ENCODE measurements around the gene RAB33B.

RAB33B gene

DNA sequence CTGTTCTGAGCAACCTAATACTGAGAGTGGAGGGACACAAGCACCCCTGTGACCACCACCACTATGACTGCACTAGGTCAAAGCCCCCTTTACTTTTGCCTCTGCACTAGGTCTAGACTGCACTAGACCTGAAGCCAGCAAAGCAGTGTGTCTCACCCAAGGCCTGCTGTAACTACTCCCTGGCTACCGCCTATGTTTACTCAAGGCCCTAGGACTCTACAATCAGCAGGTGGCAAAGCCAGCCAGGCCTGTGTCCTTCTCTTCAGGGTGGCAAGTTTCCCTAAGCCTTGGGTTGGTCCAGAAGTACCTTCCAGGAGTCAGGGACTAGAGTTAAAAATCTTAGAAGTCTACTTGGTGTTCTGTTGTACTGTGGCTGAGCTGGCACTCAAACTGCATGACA is 15.9 kb downstream of the RAB33B start:
- Histone ChIP-seq H3K4me3 (replicated peaks; ENCODE audit: low read depth, low read length) (no peak overlapping the region), H3K27me3 (replicated peaks; ENCODE audit: control insufficient read depth, insufficient read depth, low read length) (no peaks in the 10 kb centered on the region), H3K36me3 (ENCODE audit: control insufficient read depth, insufficient read depth, low read length) (no peaks in the 10 kb centered on the region; the same call in 1 of the 2 replicates)
- TF ChIP-seq, protein P1, sequence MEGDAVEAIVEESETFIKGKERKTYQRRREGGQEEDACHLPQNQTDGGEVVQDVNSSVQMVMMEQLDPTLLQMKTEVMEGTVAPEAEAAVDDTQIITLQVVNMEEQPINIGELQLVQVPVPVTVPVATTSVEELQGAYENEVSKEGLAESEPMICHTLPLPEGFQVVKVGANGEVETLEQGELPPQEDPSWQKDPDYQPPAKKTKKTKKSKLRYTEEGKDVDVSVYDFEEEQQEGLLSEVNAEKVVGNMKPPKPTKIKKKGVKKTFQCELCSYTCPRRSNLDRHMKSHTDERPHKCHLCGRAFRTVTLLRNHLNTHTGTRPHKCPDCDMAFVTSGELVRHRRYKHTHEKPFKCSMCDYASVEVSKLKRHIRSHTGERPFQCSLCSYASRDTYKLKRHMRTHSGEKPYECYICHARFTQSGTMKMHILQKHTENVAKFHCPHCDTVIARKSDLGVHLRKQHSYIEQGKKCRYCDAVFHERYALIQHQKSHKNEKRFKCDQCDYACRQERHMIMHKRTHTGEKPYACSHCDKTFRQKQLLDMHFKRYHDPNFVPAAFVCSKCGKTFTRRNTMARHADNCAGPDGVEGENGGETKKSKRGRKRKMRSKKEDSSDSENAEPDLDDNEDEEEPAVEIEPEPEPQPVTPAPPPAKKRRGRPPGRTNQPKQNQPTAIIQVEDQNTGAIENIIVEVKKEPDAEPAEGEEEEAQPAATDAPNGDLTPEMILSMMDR (IDR thresholded peaks at IDR 0.05; ENCODE audit: insufficient read depth, low read length, poor library complexity, severe bottlenecking), result no peak
- no peak for DNase-seq (ENCODE audit: extremely low read depth, insufficient read length)

DNA sequence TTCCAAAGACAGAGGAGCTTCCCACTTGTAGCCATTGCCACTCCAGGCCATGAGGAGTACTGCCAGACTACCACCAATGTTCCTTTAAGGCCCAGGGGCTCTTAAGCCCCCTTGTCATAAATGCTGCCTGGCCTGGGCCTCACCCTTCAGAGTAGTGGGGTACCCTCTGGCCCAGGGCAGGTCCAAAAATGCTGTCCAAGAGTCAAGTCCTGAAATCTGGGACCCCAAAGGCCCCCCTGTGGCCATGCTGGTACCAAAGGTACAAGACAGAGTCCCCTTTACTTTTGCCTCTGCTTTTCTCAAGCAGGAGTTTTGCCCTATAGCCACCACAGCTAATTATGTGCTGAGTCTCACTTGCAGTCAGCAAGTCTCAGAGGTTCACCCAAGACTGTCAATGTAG is 16.4 kb downstream of the RAB33B start:
- no peak for DNase-seq (ENCODE audit: extremely low read depth, insufficient read length)
- TF ChIP-seq, protein P1 (IDR thresholded peaks at IDR 0.05; ENCODE audit: insufficient read depth, low read length, poor library complexity, severe bottlenecking), result no peak
- Histone ChIP-seq H3K4me3 (replicated peaks; ENCODE audit: low read depth, low read length) (no peak overlapping the region), H3K27me3 (replicated peaks; ENCODE audit: control insufficient read depth, insufficient read depth, low read length) (no peaks in the 10 kb centered on the region), H3K36me3 (ENCODE audit: control insufficient read depth, insufficient read depth, low read length) (no peaks in the 10 kb centered on the region; the same call in 1 of the 2 replicates)

- Histone ChIP-seq H3K27me3 (replicated peaks; ENCODE audit: control insufficient read depth, insufficient read depth, low read length) (no peaks in the 10 kb centered on the region), H3K4me3 (replicated peaks; ENCODE audit: low read depth, low read length) (no peak overlapping the region), H3K36me3 (ENCODE audit: control insufficient read depth, insufficient read depth, low read length) (no peaks in the 10 kb centered on the region; the same call in 1 of the 2 replicates)
- DNase-seq (ENCODE audit: extremely low read depth, insufficient read length), result no peak
- TF ChIP-seq, protein P1 (IDR thresholded peaks at IDR 0.05; ENCODE audit: insufficient read depth, low read length, poor library complexity, severe bottlenecking), result no peak
Measured at GRCh38 chr4:139470997-139471665, 17.2 kb downstream of the RAB33B start.

GRCh38 chr4:139472852-139473251 is 18.9 kb downstream of the RAB33B start:
- TF ChIP-seq, protein P1 (IDR thresholded peaks at IDR 0.05; ENCODE audit: insufficient read depth, low read length, poor library complexity, severe bottlenecking), result no peak
- H3K4me3 ChIP-seq (replicated peaks; ENCODE audit: low read depth, low read length), result no peak overlapping the region
- H3K27me3 ChIP-seq (replicated peaks; ENCODE audit: control insufficient read depth, insufficient read depth, low read length), result no peaks in the 10 kb centered on the region
- no peaks in the 10 kb centered on the region; the same call in 1 of the 2 replicates for H3K36me3 ChIP-seq (ENCODE audit: control insufficient read depth, insufficient read depth, low read length)
- no peak for DNase-seq (ENCODE audit: extremely low read depth, insufficient read length)

- TF ChIP-seq, protein P1 (IDR thresholded peaks at IDR 0.05; ENCODE audit: insufficient read depth, low read length, poor library complexity, severe bottlenecking), result no peak
- DNase-seq (ENCODE audit: extremely low read depth, insufficient read length), result no peak
- no peaks in the 10 kb centered on the region for H3K27me3 ChIP-seq (replicated peaks; ENCODE audit: control insufficient read depth, insufficient read depth, low read length)
Measured at GRCh38 chr4:139476363-139476762, 22.4 kb downstream of the RAB33B start.

More at GRCh38 chr4:139476363-139476762, 22.4 kb downstream of the RAB33B start:
- Histone ChIP-seq H3K36me3 (ENCODE audit: control insufficient read depth, insufficient read depth, low read length) (no peaks in the 10 kb centered on the region; the same call in 1 of the 2 replicates), H3K4me3 (replicated peaks; ENCODE audit: low read depth, low read length) (no peak overlapping the region)
